Skin epidermis (tissue), 12 donors: ENCODE measurements around the gene OR7A17.

Experiments
- H3K27ac ChIP-seq, 21 experiments: fragments of 200-600 bp; sonication (generic) in 11 of 21; one replicate each; pipeline ENCODE4 v1.5.0; 2020; ENCODE audit warnings: mild to moderate bottlenecking in 3 of 21, inconsistent platforms in 2 of 21, moderate library complexity in 2 of 21
- H3K4me3 ChIP-seq, 7 experiments: fragments of 200-600 bp; sonication (generic) in 2 of 7; one replicate each; pipeline ENCODE4 v1.5.0; 2020; ENCODE audit warnings: inconsistent platforms in 2 of 7, mild to moderate bottlenecking in 2 of 7, moderate library complexity in 1 of 7

OR7A17 gene

GRCh38 chr19:14886032-14886431 is at the start of gene OR7A17:
Gene OR7A17, minus strand, starts transcription at chr19:14886132. Its CDS starts 4,777 bp downstream, at chr19:14881355.
- no peak within 1 kb of the TSS for H3K27ac ChIP-seq
- H3K4me3 ChIP-seq: no peak within 1 kb of the TSS

GRCh38 chr19:14933506-14933905 is 47.6 kb upstream of the OR7A17 start:
- no peak overlapping the region for H3K27ac ChIP-seq
- H3K4me3 ChIP-seq: no peak overlapping the region

- H3K27ac ChIP-seq: no peak overlapping the region
Measured at GRCh38 chr19:14916848-14917247, 30.9 kb upstream of the OR7A17 start.

GRCh38 chr19:14915116-14915515 is 29.2 kb upstream of the OR7A17 start:
- Histone ChIP-seq H3K27ac (no peak overlapping the region), H3K4me3 (no peak overlapping the region)

More at GRCh38 chr19:14916848-14917247, 30.9 kb upstream of the OR7A17 start:
- H3K4me3 ChIP-seq: no peak overlapping the region

GRCh38 chr19:14906711-14907110 is 20.8 kb upstream of the OR7A17 start:
- no peak overlapping the region for H3K4me3 ChIP-seq
- no peak overlapping the region for H3K27ac ChIP-seq

GRCh38 chr19:14901675-14902260 is 15.8 kb upstream of the OR7A17 start:
- H3K4me3 ChIP-seq: no peak overlapping the region
- no peak overlapping the region for H3K27ac ChIP-seq

- H3K4me3 ChIP-seq: no peak overlapping the region
- H3K27ac ChIP-seq: no peak overlapping the region
Measured at GRCh38 chr19:14890643-14891379, 4.9 kb upstream of the OR7A17 start.

- H3K27ac ChIP-seq: no peak overlapping the region
- H3K4me3 ChIP-seq: no peak overlapping the region
Measured at GRCh38 chr19:14889994-14890642, 4.2 kb upstream of the OR7A17 start.

- Histone ChIP-seq H3K27ac (no peak overlapping the region), H3K4me3 (no peak overlapping the region)
Measured at GRCh38 chr19:14871619-14872230, 14.2 kb downstream of the OR7A17 start.

GRCh38 chr19:14868497-14868896 is 17.4 kb downstream of the OR7A17 start:
- H3K4me3 ChIP-seq: no peak overlapping the region
- no peak overlapping the region for H3K27ac ChIP-seq

GRCh38 chr19:14848822-14849221 is 37.1 kb downstream of the OR7A17 start, which contains the start of gene OR7A10:
Gene OR7A10, minus strand, starts transcription at chr19:14848922. Its CDS starts 7,045 bp downstream, at chr19:14841877.
- H3K4me3 ChIP-seq: no peak within 1 kb of the TSS
- H3K27ac ChIP-seq: no peak within 1 kb of the TSS

- peak overlapping the region in 1 of 21 experiments; percentile 73 for H3K27ac ChIP-seq
- no peak overlapping the region for H3K4me3 ChIP-seq
Measured at GRCh38 chr19:14843578-14843977, 42.4 kb downstream of the OR7A17 start.

- Histone ChIP-seq H3K4me3 (no peak overlapping the region), H3K27ac (peak overlapping the region in 1 of 21 experiments; percentile 73)
Measured at GRCh38 chr19:14843169-14843568, 42.8 kb downstream of the OR7A17 start.

GRCh38 chr19:14840206-14840605 is 45.7 kb downstream of the OR7A17 start:
- Histone ChIP-seq H3K4me3 (no peak overlapping the region), H3K27ac (no peak overlapping the region)

GRCh38 chr19:14837391-14837790 is 48.5 kb downstream of the OR7A17 start:
- peak overlapping the region in 1 of 21 experiments; percentile 67 for H3K27ac ChIP-seq
- H3K4me3 ChIP-seq: no peak overlapping the region

GRCh38 chr19:14835011-14835410 is 50.9 kb downstream of the OR7A17 start, which contains the start of the genes OR7A5 and OR7C1:
Gene OR7A5, minus strand, starts transcription at chr19:14835185. Its CDS starts 6,944 bp downstream, at chr19:14828241.
Gene OR7C1, minus strand, starts transcription at chr19:14835185. Its CDS starts 35,049 bp downstream, at chr19:14800136.
- Histone ChIP-seq H3K27ac (peak within 1 kb of the TSS in 5 of 21 experiments; percentile 13 to 81 (median 17)), H3K4me3 (no peak within 1 kb of the TSS)

- no peak overlapping the region for H3K27ac ChIP-seq
- H3K4me3 ChIP-seq: no peak overlapping the region
Measured at GRCh38 chr19:14830702-14831101, 55.2 kb downstream of the OR7A17 start.
